ENCODE results near the gene LPP. TPM values are rescaled to one million over a fixed set of nuclear protein-coding genes. Genes with fewer than 3 reads are reported as not detected.
"Not testable (repeated sequence)": the region's sequence is repeated elsewhere in the genome, so short reads cannot be mapped to it uniquely, and the experiment has no call there.

LPP gene
- total RNA-seq, 1 donor: 196 TPM

- no peak overlapping the region for H3K4me3 ChIP-seq (ENCODE audit: low read depth, low read length)
- DNase-seq (ENCODE audit: low read depth): no peak
- TF ChIP-seq, protein P1, sequence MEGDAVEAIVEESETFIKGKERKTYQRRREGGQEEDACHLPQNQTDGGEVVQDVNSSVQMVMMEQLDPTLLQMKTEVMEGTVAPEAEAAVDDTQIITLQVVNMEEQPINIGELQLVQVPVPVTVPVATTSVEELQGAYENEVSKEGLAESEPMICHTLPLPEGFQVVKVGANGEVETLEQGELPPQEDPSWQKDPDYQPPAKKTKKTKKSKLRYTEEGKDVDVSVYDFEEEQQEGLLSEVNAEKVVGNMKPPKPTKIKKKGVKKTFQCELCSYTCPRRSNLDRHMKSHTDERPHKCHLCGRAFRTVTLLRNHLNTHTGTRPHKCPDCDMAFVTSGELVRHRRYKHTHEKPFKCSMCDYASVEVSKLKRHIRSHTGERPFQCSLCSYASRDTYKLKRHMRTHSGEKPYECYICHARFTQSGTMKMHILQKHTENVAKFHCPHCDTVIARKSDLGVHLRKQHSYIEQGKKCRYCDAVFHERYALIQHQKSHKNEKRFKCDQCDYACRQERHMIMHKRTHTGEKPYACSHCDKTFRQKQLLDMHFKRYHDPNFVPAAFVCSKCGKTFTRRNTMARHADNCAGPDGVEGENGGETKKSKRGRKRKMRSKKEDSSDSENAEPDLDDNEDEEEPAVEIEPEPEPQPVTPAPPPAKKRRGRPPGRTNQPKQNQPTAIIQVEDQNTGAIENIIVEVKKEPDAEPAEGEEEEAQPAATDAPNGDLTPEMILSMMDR (IDR thresholded peaks at IDR 0.05; ENCODE audit: insufficient read depth, low read depth, low read length): no peak
Observed at GRCh38 chr3:188442430-188442829, 288.5 kb downstream of the LPP start.

- not testable (repeated sequence) for H3K4me3 ChIP-seq (ENCODE audit: low read depth, low read length); DNase-seq (ENCODE audit: low read depth)
Observed at GRCh38 chr3:188445175-188445574, 291.2 kb downstream of the LPP start.

DNA sequence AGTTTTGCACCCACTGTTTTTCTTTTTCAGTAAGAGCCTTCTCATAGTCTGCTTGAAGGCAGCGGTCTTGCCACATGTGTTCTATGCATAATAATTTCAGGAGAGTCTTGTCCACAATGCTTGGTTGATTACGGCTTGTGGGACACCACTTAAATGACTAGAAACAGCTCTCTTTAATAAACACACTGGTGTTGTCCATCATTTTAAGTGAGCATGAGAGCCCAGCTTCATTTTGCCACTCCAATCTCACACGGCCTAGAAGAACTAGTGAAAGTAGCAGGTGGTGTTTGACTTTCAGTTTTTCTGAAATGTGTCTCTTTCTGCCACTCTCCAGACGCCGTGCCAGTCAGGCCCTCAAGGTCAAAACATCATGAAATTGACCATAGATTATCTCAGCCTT is 292.1 kb downstream of the LPP start:
- TF ChIP-seq, protein P1 (IDR thresholded peaks at IDR 0.05; ENCODE audit: insufficient read depth, low read depth, low read length): no peak
- H3K4me3 ChIP-seq (ENCODE audit: low read depth, low read length): no peak overlapping the region
- no peak for DNase-seq (ENCODE audit: low read depth)

GRCh38 chr3:188446766-188447165 is 292.8 kb downstream of the LPP start:
- TF ChIP-seq, protein P1 (IDR thresholded peaks at IDR 0.05; ENCODE audit: insufficient read depth, low read depth, low read length): no peak
- DNase-seq (ENCODE audit: low read depth): no peak
- H3K4me3 ChIP-seq (ENCODE audit: low read depth, low read length): no peak overlapping the region

DNA sequence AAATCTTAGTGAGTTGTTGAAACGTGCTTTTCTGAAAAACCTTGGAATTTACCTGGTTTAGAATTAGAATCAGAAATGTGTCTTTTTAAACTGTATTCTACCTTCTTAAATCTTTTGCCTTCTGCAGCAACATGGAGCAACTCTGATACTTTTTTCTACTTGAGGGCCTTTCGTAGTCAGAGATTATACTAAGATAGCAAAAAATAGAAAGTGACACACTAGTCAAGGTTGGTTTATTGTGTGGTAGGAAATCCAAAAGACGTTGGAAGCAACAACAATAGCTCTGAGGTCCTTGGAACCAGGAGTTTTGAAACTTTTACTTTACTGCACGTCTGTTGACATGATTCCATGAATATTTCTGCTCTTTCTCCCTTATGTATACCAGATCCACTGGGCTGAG is 294.9 kb downstream of the LPP start:
- TF ChIP-seq, protein P1 (IDR thresholded peaks at IDR 0.05; ENCODE audit: insufficient read depth, low read depth, low read length): no peak
- DNase-seq (ENCODE audit: low read depth): no peak
- no peak overlapping the region for H3K4me3 ChIP-seq (ENCODE audit: low read depth, low read length)

DNA sequence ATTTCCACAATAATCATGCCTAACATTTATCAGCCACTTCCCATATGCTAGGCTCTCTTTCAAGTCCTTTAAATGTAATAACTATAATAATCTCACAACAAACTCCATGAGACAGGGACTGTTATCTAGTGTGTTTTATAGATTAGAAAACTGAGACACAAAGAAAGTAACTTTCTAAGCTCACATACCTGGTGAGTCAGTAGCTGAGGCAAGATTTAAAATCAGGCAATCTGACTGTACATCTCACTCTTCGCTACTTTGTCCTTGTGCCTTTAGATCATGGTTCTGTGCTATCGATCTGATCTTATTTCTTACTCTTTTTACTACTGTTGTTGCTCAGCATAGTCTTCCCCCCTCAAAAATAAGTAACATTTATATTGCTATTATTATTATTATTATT is 295.5 kb downstream of the LPP start:
- DNase-seq (ENCODE audit: low read depth): no peak
- no peak overlapping the region for H3K4me3 ChIP-seq (ENCODE audit: low read depth, low read length)
- TF ChIP-seq, protein P1 (IDR thresholded peaks at IDR 0.05; ENCODE audit: insufficient read depth, low read depth, low read length): no peak

GRCh38 chr3:188452158-188452772 is 298.3 kb downstream of the LPP start:
- TF ChIP-seq, protein P1 (IDR thresholded peaks at IDR 0.05; ENCODE audit: insufficient read depth, low read depth, low read length): no peak
- DNase-seq (ENCODE audit: low read depth): no peak
- H3K4me3 ChIP-seq (ENCODE audit: low read depth, low read length): no peak overlapping the region
